Left kidney (tissue), 2 donors: ENCODE data around the gene PPIE. TPM values are rescaled to one million over a fixed set of nuclear protein-coding genes. Genes with fewer than 3 reads are reported as not detected.
A peak's percentile ranks its signal among the peaks of the same experiment; 100 is the strongest.

Experiments used
- DNase-seq: peaks from one replicate; pipeline ENCODE4 v3.0.0-alpha.2; 2013
- polyA plus RNA-seq: library from polyadenylated mRNA; unstranded; fragments of 120-200 nt; gene quantifications from one replicate; pipeline ENCODE4 v1.2.1, GENCODE V29; 2013; ENCODE audit not compliant: insufficient read length

PPIE gene
- polyA plus RNA-seq, 1 donor: 63.5 TPM

- DNase-seq: no peak
Measured at GRCh38 chr1:39717809-39718208, 20.9 kb upstream of the PPIE start.

- peak; percentile 74 for DNase-seq
Measured at GRCh38 chr1:39720094-39720999, 18.3 kb upstream of the PPIE start.

GRCh38 chr1:39721664-39722063 lies 17.0 kb upstream of the PPIE start:
- DNase-seq: no peak

GRCh38 chr1:39722495-39722894 lies 16.2 kb upstream of the PPIE start:
- DNase-seq: no peak

GRCh38 chr1:39726600-39726999 lies 12.1 kb upstream of the PPIE start:
- no peak for DNase-seq

GRCh38 chr1:39727221-39727931 lies 11.3 kb upstream of the PPIE start:
- DNase-seq: no peak

- DNase-seq: no peak
Measured at GRCh38 chr1:39727932-39728317, 10.8 kb upstream of the PPIE start.

- no peak for DNase-seq
Measured at GRCh38 chr1:39729030-39729429, 9.7 kb upstream of the PPIE start.

- no peak for DNase-seq
Measured at GRCh38 chr1:39729842-39730241, 8.8 kb upstream of the PPIE start.

- DNase-seq: no peak
Measured at GRCh38 chr1:39732730-39733129, 6.0 kb upstream of the PPIE start.

GRCh38 chr1:39733161-39733560 lies 5.5 kb upstream of the PPIE start:
- DNase-seq: no peak

GRCh38 chr1:39735731-39736130 lies 3.0 kb upstream of the PPIE start:
- no peak for DNase-seq

GRCh38 chr1:39737546-39738169 lies 1.0 kb upstream of the PPIE start:
- DNase-seq: no peak

GRCh38 chr1:39745016-39745670 lies 6.5 kb downstream of the PPIE start:
- DNase-seq: no peak

- DNase-seq: no peak
Measured at GRCh38 chr1:39751595-39751994, 12.9 kb downstream of the PPIE start.

GRCh38 chr1:39752703-39753102 lies 14.0 kb downstream of the PPIE start:
- no peak for DNase-seq

- no peak for DNase-seq
Measured at GRCh38 chr1:39753132-39754025, 14.7 kb downstream of the PPIE start.

- DNase-seq: no peak
Measured at GRCh38 chr1:39754026-39754570, 15.4 kb downstream of the PPIE start.

GRCh38 chr1:39754906-39755504 lies 16.3 kb downstream of the PPIE start:
- no peak for DNase-seq

- no peak for DNase-seq
Measured at GRCh38 chr1:39755965-39756659, 17.4 kb downstream of the PPIE start.
